Skeletal muscle tissue (tissue), 4 donors: ENCODE measurements around the gene ETV6. TPM values are rescaled to one million over a fixed set of nuclear protein-coding genes. Genes with fewer than 3 reads are reported as not detected.

Experiments used
- H3K27ac ChIP-seq: one replicate; pipeline ENCODE4 v1.7.0; 2013; ENCODE audit warnings: mild to moderate bottlenecking, low read depth, low read length, inconsistent platforms
- H3K27me3 ChIP-seq, 3 donors: one replicate each; pipeline ENCODE4 v1.7.0; 2013; ENCODE audit warnings: low read length in 3 of 3; ENCODE audit not compliant: control insufficient read depth in 3 of 3, insufficient read depth in 3 of 3
- H3K36me3 ChIP-seq, 3 donors: one replicate each; pipeline ENCODE4 v1.7.0; 2013; ENCODE audit warnings: low read length in 3 of 3; ENCODE audit not compliant: control insufficient read depth in 3 of 3, insufficient read depth in 3 of 3
- H3K4me1 ChIP-seq, 3 donors: one replicate each; pipeline ENCODE4 v1.7.0; 2013; ENCODE audit warnings: low read length in 3 of 3, mild to moderate bottlenecking in 3 of 3; ENCODE audit not compliant: control insufficient read depth in 3 of 3, insufficient read depth in 3 of 3
- H3K4me3 ChIP-seq, 3 donors: one replicate each; pipeline ENCODE4 v1.7.0; 2013; ENCODE audit warnings: low read length in 3 of 3
- H3K9ac ChIP-seq, 3 donors: one replicate each; pipeline ENCODE4 v1.7.0; 2013; ENCODE audit warnings: low read length in 3 of 3, mild to moderate bottlenecking in 3 of 3, moderate library complexity in 2 of 3, low read depth in 1 of 3
- H3K9me3 ChIP-seq, 3 donors: one replicate each; pipeline ENCODE4 v1.7.0; 2013; ENCODE audit warnings: low read length in 3 of 3; ENCODE audit not compliant: control insufficient read depth in 3 of 3
- total RNA-seq: library from RNA; depleted of rRNA; stranded (reverse); fragments of >200 nt; gene quantifications from one replicate; pipeline ENCODE4 v1.2.3, GENCODE V29; 2014
- donor health status: Osteomylitis.

The ETV6 gene
- total RNA-seq, 1 donor from 2014 or later = 4.2 TPM

DNA sequence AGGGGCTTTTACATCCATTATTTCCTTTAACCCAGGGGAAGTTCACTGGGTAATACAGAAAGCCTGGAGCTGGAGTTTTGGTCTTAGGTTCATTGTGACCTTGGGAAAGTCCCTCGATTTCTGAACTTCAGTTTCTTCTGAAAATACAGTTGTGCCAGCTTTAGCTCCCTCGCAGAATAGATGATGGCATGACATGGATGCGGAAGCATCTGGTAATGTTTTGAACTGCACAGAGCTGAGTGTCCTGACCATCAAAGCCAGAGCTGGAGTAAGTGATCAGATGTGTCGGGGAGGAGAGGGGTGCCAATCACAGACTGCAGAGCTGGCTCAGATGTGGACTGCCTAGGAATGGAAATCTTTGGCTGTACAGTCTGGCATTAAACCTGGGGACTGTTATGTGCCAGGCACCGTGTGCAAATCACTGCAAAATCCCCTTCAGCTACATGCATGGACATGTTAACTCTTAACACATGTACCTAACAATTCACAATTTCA is 180.9 kb downstream of the ETV6 start:
- Histone ChIP-seq H3K27ac (peak overlapping the region; percentile 4), H3K9ac (no peak overlapping the region), H3K27me3 (no peaks in the 10 kb centered on the region), H3K9me3 (no peaks in the 10 kb centered on the region), H3K4me1 (peaks cover 16 to 23% (median 20%) of the 10 kb centered on the region in 3 donors), H3K4me3 (no peak overlapping the region), H3K36me3 (no peaks in the 10 kb centered on the region)

DNA sequence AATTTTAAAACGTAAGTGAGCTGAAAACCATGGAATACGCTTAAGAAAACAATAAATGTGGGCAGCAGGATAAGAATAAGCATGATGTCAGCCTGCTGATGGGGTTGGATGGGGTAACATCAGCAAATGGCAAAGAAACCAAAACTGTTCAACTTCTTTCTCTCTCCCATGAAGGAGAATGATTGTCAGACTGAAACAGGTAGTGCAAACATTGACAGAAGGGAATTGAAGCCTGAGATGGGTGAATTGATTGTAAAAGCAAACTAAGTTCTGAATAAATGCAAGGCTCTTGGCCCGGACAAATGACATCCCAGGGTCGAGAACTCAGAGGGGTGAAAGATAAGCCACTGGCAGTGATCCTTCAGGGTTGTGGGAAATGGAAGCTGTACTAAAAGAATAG is 182.6 kb downstream of the ETV6 start:
- Histone ChIP-seq H3K27me3 (no peaks in the 10 kb centered on the region), H3K27ac (no peak overlapping the region), H3K4me3 (no peak overlapping the region), H3K9ac (no peak overlapping the region), H3K36me3 (no peaks in the 10 kb centered on the region), H3K9me3 (no peaks in the 10 kb centered on the region), H3K4me1 (peaks cover 12 to 30% (median 21%) of the 10 kb centered on the region in 3 donors)

DNA sequence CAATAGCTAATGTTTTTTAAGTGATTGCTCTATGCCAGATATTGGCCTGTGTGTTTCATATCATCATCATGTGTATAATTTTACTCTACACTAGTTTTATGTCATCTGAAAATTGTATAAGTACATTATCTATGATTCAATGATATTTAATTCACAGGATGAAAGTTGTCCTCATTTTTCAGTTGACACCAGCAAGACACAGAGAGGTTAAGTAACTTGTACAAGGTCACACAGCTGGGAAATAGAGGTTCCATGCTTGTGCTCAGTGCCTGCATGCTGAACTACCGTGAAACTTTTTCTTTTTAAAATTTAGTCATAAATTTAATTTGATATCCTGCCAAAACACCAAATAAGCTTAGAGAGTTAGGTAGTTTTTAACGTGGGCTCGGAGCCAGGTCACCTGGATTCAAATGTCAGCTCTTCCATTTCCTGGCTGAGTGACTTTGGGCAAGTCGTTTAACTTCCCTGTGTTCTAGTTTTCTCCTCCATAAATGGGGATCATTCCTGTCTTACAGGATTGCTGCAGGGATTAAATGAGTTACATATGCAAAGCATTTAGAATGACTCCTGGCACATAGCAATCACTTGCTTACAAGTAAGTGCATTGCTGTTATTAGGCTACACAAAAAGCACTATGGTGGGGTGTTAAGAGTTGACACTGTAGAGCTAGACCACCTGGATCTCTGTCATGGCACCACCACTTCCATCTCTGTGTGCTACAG is 183.9 kb downstream of the ETV6 start:
- Histone ChIP-seq H3K9ac (no peak overlapping the region), H3K36me3 (no peaks in the 10 kb centered on the region), H3K9me3 (no peaks in the 10 kb centered on the region), H3K4me1 (peaks cover 13 to 34% (median 21%) of the 10 kb centered on the region in 3 donors), H3K27me3 (no peaks in the 10 kb centered on the region), H3K27ac (no peak overlapping the region), H3K4me3 (no peak overlapping the region)

DNA sequence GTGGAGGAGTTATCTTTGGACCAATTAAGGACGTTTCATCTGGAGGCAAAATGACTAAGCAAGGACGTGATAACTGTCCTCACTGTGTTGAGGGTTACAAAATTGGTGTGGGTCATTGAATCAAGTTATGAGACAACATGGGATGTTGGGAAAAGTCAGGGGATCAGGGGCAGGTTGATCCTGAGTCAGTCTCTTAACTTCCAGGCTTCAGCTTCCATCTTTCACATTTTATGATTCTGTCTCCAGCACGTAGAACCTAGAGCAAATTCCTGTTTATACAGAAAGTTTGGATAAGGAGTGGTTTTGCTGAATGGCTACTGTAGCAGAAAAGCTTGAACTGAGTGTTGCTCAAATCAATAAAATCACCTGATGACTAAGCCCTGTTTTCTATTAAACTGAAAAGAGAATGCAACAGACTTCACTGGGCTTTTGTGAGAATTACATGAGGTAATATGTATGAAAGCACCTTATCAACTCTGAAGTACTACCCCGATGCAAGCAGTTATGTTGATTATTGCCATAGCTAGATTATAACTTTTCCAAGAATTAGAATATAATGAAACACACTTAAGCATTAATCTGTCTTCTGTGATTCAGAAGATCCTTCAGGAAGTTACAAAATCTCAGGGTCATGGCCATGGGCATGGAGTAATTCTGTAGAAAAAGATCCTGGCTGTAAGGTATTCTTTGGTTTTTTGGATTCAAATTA is 184.8 kb downstream of the ETV6 start:
- no peaks in the 10 kb centered on the region for H3K36me3 ChIP-seq
- no peak overlapping the region for H3K4me3 ChIP-seq
- peak overlapping the region; percentile 14 for H3K27ac ChIP-seq
- no peaks in the 10 kb centered on the region for H3K27me3 ChIP-seq
- H3K4me1 ChIP-seq = peaks cover 22 to 39% (median 25%) of the 10 kb centered on the region in 3 donors
- no peaks in the 10 kb centered on the region for H3K9me3 ChIP-seq
- H3K9ac ChIP-seq = no peak overlapping the region

DNA sequence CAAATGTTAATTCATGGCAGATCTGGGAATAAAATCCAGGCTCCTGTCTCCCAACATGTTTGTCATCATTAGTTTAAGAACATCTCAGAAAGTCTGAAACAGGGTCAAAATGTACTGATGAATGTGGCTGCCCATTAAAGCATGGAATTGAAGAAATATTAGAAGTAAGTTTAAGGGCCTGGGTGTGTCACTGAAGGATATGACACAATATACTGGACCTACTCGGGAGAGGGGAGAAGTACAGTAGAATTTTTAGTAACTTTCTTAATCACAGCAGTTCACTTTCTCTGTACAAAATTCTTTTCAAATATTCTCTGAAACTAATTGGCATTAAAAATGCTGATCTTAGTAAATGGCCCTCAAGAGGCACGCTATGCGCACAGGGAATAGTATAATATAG is 185.5 kb downstream of the ETV6 start:
- H3K27ac ChIP-seq = peak overlapping the region; percentile 14
- no peaks in the 10 kb centered on the region for H3K27me3 ChIP-seq
- H3K9me3 ChIP-seq = no peaks in the 10 kb centered on the region
- peaks cover 21 to 33% (median 22%) of the 10 kb centered on the region in 3 donors for H3K4me1 ChIP-seq
- no peak overlapping the region for H3K4me3 ChIP-seq
- no peak overlapping the region for H3K9ac ChIP-seq
- no peaks in the 10 kb centered on the region for H3K36me3 ChIP-seq

DNA sequence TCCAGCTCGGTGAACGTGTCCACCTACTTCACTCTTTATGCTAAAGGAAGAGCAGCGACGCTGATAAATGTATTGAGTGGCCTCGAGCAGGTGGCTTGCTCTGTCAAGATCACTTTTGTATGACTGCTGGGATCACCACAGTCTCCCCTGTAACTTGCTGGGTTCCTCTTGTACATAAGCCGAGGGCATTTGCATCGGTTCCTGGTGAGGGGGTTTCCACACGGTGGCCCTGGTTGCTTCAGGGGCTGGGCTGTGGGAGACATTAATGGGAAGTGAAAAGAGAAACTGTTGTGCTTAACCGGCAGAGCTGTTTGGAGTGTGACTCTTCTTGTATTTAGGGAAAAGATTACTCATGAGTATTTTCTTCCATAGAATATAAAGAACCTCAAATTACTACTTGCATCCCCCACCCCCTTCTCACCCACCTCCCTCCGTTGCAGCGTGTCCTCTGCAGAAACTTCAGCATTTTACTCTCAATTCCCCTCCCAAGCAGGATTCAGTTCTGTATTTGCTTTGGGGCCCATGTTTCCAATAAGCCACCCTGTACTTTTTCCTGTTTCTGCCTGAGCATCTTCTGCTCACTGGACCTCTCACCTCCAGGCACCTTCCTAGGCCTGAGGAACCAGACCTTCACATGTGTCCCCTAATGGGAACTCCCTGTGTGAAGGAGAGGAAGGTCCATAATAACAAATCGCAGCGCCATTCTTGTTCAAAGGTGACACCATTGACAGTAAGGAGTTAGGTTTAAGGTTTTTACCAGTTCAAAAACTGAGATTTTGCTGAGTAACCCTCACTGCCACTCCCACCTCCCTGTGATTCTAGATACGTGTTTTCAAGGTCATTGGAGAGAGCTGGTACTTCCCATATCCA is 187.0 kb downstream of the ETV6 start:
- Histone ChIP-seq H3K4me3 (no peak overlapping the region), H3K4me1 (peaks cover 15 to 25% (median 15%) of the 10 kb centered on the region in 3 donors), H3K36me3 (peaks cover 0 to 6% (median 2%) of the 10 kb centered on the region in 3 donors), H3K27me3 (no peaks in the 10 kb centered on the region), H3K9me3 (no peaks in the 10 kb centered on the region), H3K9ac (no peak overlapping the region), H3K27ac (peak overlapping the region; percentile 25)

DNA sequence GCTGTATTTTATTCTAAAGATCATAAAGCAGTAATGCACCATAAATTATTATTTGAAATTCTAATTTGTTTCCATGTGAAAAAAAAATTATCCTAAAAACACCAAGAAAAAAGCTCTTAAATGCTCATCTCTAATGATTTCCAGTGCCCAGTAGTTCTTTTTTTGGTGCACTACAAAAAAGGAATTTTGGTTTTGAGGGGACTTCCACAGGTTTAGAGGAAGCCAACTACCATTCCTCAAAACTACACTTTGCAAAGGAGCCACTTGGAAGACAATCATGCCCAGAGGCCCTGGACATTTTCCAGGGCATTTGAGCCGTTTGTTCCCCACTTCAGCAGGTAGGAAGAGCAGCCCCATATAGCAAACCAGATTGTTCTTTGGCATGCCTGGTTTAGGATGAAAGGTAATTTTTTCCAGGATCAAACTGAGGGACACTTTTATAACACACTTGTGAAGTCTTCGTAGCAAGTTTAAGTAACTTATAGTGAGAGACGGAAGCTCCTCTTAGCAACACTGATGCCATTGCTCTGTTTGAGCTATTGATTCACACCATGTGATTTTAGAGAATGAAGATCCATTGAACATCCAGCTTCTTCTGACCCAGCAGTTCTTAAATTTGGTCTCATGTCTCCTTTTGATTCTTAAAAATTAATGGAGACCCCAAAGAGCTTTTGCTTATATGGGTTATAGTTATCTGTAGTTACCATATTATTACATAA is 187.9 kb downstream of the ETV6 start:
- no peaks in the 10 kb centered on the region for H3K27me3 ChIP-seq
- H3K27ac ChIP-seq = peak overlapping the region; percentile 25
- H3K9me3 ChIP-seq = no peaks in the 10 kb centered on the region
- H3K36me3 ChIP-seq = peaks cover 0 to 11% (median 2%) of the 10 kb centered on the region in 3 donors
- H3K9ac ChIP-seq = no peak overlapping the region
- no peak overlapping the region for H3K4me3 ChIP-seq
- peaks cover 13 to 25% (median 15%) of the 10 kb centered on the region in 3 donors for H3K4me1 ChIP-seq

DNA sequence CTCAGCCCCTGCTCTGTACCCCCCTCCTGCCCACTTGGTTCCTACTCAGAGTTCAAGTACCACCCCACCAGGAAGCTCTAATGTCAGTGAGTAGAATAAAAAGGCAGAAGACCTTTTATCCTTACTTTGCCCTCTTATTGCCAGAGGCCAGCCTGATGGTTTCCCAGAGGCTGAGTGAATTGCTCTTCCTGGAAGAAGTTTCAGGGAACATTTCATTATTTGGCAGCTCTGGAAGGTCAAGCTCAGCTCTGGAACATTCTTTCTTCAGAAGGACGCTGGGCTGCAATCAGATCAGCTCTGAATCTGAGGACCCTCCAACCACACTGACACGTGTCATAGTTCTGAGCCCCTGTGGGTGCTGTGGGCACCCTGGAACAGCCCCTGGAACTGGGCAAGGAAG is 188.9 kb downstream of the ETV6 start:
- H3K9me3 ChIP-seq = no peaks in the 10 kb centered on the region
- H3K36me3 ChIP-seq = peaks cover 0 to 11% (median 2%) of the 10 kb centered on the region in 3 donors
- peaks cover 13 to 25% (median 15%) of the 10 kb centered on the region in 3 donors for H3K4me1 ChIP-seq
- H3K4me3 ChIP-seq = no peak overlapping the region
- peak overlapping the region; percentile 79 for H3K27ac ChIP-seq
- H3K9ac ChIP-seq = no peak overlapping the region
- no peaks in the 10 kb centered on the region for H3K27me3 ChIP-seq

DNA sequence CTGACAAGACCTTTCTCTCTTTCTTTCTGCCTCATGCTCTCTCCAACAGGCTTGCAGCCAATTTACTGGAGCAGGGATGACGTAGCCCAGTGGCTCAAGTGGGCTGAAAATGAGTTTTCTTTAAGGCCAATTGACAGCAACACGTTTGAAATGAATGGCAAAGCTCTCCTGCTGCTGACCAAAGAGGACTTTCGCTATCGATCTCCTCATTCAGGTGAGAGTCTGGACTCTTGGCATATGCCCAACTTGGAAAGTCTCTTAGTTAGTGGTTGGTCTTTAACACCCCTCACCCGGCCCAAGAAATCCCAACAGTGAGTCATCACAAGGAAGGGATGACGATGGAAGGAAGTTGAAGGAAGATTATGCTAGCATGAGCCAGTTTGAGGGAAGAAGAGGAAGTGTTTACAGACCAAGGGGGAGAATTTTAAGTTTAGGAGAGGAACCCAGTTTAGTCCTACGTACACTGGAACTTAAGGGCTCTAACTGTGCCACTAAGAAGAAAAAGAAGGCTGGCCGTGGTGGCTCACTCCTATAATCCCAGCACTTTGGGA is 189.7 kb downstream of the ETV6 start:
- Histone ChIP-seq H3K9ac (no peak overlapping the region), H3K27ac (peak overlapping the region; percentile 79), H3K4me3 (no peak overlapping the region), H3K9me3 (no peaks in the 10 kb centered on the region), H3K27me3 (no peaks in the 10 kb centered on the region), H3K4me1 (peaks cover 13 to 25% (median 15%) of the 10 kb centered on the region in 3 donors), H3K36me3 (peaks cover 0 to 11% (median 2%) of the 10 kb centered on the region in 3 donors)
